ENCODE data around the gene KANSL3.

The KANSL3 gene

GRCh38 chr2:96577501-96577900, 60.6 kb downstream of the KANSL3 start:
- WGBS, 2 donors (ENCODE audit: extremely low coverage in 2 of 2, insufficient read length in 2 of 2, insufficient replicate concordance in 1 of 2): no CpG with 5 or more reads among the region's 5 CpGs
- H3K14ac ChIP-seq (ENCODE audit: low read length): no peak overlapping the region

GRCh38 chr2:96575785-96576456, 62.2 kb downstream of the KANSL3 start:
- H3K79me1 ChIP-seq (ENCODE audit: low read depth, low read length): no peaks in the 10 kb centered on the region
- H4K91ac ChIP-seq (ENCODE audit: low read depth, low read length, poor library complexity): no peak overlapping the region
- H3K18ac ChIP-seq (ENCODE audit: low read length): no peak overlapping the region
- H2BK12ac ChIP-seq (ENCODE audit: low read length): no peak overlapping the region
- no peaks in the 10 kb centered on the region for H3K36me3 ChIP-seq (replicated peaks in 1 of 2; ENCODE audit: control insufficient read depth in 2 of 2, insufficient read depth in 2 of 2, low read length in 2 of 2)
- H2BK15ac ChIP-seq (ENCODE audit: low read length): no peak overlapping the region
- H3K9me3 ChIP-seq (replicated peaks in 1 of 2; ENCODE audit: control insufficient read depth in 2 of 2, insufficient read depth in 1 of 2, low read depth in 1 of 2, low read length in 2 of 2): no peaks in the 10 kb centered on the region
- no CpG with 5 or more reads among the region's 1 CpG for WGBS, 2 donors (ENCODE audit: extremely low coverage in 2 of 2, insufficient read length in 2 of 2, insufficient replicate concordance in 1 of 2)
- H3K14ac ChIP-seq (ENCODE audit: low read length): no peak overlapping the region
- no peak overlapping the region for H3K27ac ChIP-seq (replicated peaks; ENCODE audit: low read length)
- H3K4me2 ChIP-seq (ENCODE audit: insufficient read depth, low read length, poor library complexity, severe bottlenecking): no peak overlapping the region
- no peak overlapping the region for H3K9ac ChIP-seq (ENCODE audit: low read depth, low read length, poor library complexity)
- no peak overlapping the region for H2AFZ ChIP-seq (ENCODE audit: low read length)
- DNase-seq (ENCODE audit: low spot score): no peak
- no peak overlapping the region for H2AK5ac ChIP-seq (ENCODE audit: low read depth, low read length)
- H2BK120ac ChIP-seq (ENCODE audit: low read depth, low read length): no peak overlapping the region
- H3K4me1 ChIP-seq (ENCODE audit: control insufficient read depth in 2 of 2, insufficient read depth in 1 of 2, low read depth in 1 of 2, low read length in 2 of 2): no peaks in the 10 kb centered on the region
- H2BK5ac ChIP-seq (ENCODE audit: low read length): no peak overlapping the region
- no peak overlapping the region for H3K4ac ChIP-seq (ENCODE audit: low read length)
- H3K23ac ChIP-seq (ENCODE audit: low read depth, low read length, poor library complexity): no peak overlapping the region
- H3K27me3 ChIP-seq (ENCODE audit: control insufficient read depth in 3 of 3, insufficient read depth in 3 of 3, low read depth in 1 of 3, low read length in 3 of 3): no peaks in the 10 kb centered on the region
- H3K4me3 ChIP-seq (ENCODE audit: low read length in 2 of 2): no peak overlapping the region
- no peak overlapping the region for H4K8ac ChIP-seq (ENCODE audit: low read depth, low read length)

More at GRCh38 chr2:96577501-96577900, 60.6 kb downstream of the KANSL3 start:
- Histone ChIP-seq H4K8ac (ENCODE audit: low read depth, low read length) (no peak overlapping the region), H2BK12ac (ENCODE audit: low read length) (no peak overlapping the region), H3K9me3 (replicated peaks in 1 of 2; ENCODE audit: control insufficient read depth in 2 of 2, insufficient read depth in 1 of 2, low read depth in 1 of 2, low read length in 2 of 2) (no peaks in the 10 kb centered on the region), H2AFZ (ENCODE audit: low read length) (no peak overlapping the region), H3K4ac (ENCODE audit: low read length) (no peak overlapping the region), H3K36me3 (replicated peaks in 1 of 2; ENCODE audit: control insufficient read depth in 2 of 2, insufficient read depth in 2 of 2, low read length in 2 of 2) (no peaks in the 10 kb centered on the region), H3K27ac (replicated peaks; ENCODE audit: low read length) (no peak overlapping the region), H3K4me1 (ENCODE audit: control insufficient read depth in 2 of 2, insufficient read depth in 1 of 2, low read depth in 1 of 2, low read length in 2 of 2) (no peaks in the 10 kb centered on the region), H2BK5ac (ENCODE audit: low read length) (no peak overlapping the region), H3K4me3 (ENCODE audit: low read length in 2 of 2) (no peak overlapping the region), H4K91ac (ENCODE audit: low read depth, low read length, poor library complexity) (no peak overlapping the region), H2AK5ac (ENCODE audit: low read depth, low read length) (no peak overlapping the region), H3K4me2 (ENCODE audit: insufficient read depth, low read length, poor library complexity, severe bottlenecking) (no peak overlapping the region), H3K23ac (ENCODE audit: low read depth, low read length, poor library complexity) (no peak overlapping the region), H2BK120ac (ENCODE audit: low read depth, low read length) (no peak overlapping the region), H3K79me1 (ENCODE audit: low read depth, low read length) (no peaks in the 10 kb centered on the region), H3K9ac (ENCODE audit: low read depth, low read length, poor library complexity) (no peak overlapping the region), H2BK15ac (ENCODE audit: low read length) (no peak overlapping the region), H3K18ac (ENCODE audit: low read length) (no peak overlapping the region), H3K27me3 (ENCODE audit: control insufficient read depth in 3 of 3, insufficient read depth in 3 of 3, low read depth in 1 of 3, low read length in 3 of 3) (no peaks in the 10 kb centered on the region)
- no peak for DNase-seq (ENCODE audit: low spot score)

GRCh38 chr2:96574364-96574763, 63.7 kb downstream of the KANSL3 start:
- Histone ChIP-seq H3K79me1 (ENCODE audit: low read depth, low read length) (no peaks in the 10 kb centered on the region), H3K14ac (ENCODE audit: low read length) (no peak overlapping the region), H3K4me3 (ENCODE audit: low read length in 2 of 2) (no peak overlapping the region), H2AK5ac (ENCODE audit: low read depth, low read length) (no peak overlapping the region), H3K27me3 (ENCODE audit: control insufficient read depth in 3 of 3, insufficient read depth in 3 of 3, low read depth in 1 of 3, low read length in 3 of 3) (no peaks in the 10 kb centered on the region), H4K8ac (ENCODE audit: low read depth, low read length) (no peak overlapping the region), H2BK120ac (ENCODE audit: low read depth, low read length) (no peak overlapping the region), H3K4ac (ENCODE audit: low read length) (no peak overlapping the region), H2BK15ac (ENCODE audit: low read length) (no peak overlapping the region), H3K36me3 (replicated peaks in 1 of 2; ENCODE audit: control insufficient read depth in 2 of 2, insufficient read depth in 2 of 2, low read length in 2 of 2) (no peaks in the 10 kb centered on the region), H3K9ac (ENCODE audit: low read depth, low read length, poor library complexity) (no peak overlapping the region), H3K9me3 (replicated peaks in 1 of 2; ENCODE audit: control insufficient read depth in 2 of 2, insufficient read depth in 1 of 2, low read depth in 1 of 2, low read length in 2 of 2) (no peaks in the 10 kb centered on the region), H3K4me2 (ENCODE audit: insufficient read depth, low read length, poor library complexity, severe bottlenecking) (no peak overlapping the region), H3K18ac (ENCODE audit: low read length) (no peak overlapping the region), H4K91ac (ENCODE audit: low read depth, low read length, poor library complexity) (no peak overlapping the region), H3K23ac (ENCODE audit: low read depth, low read length, poor library complexity) (no peak overlapping the region), H3K27ac (replicated peaks; ENCODE audit: low read length) (no peak overlapping the region), H2BK5ac (ENCODE audit: low read length) (no peak overlapping the region), H3K4me1 (ENCODE audit: control insufficient read depth in 2 of 2, insufficient read depth in 1 of 2, low read depth in 1 of 2, low read length in 2 of 2) (no peaks in the 10 kb centered on the region), H2BK12ac (ENCODE audit: low read length) (no peak overlapping the region), H2AFZ (ENCODE audit: low read length) (no peak overlapping the region)
- no CpG with 5 or more reads among the region's 2 CpGs for WGBS, 2 donors (ENCODE audit: extremely low coverage in 2 of 2, insufficient read length in 2 of 2, insufficient replicate concordance in 1 of 2)
- DNase-seq (ENCODE audit: low spot score): no peak

- Histone ChIP-seq H3K36me3 (replicated peaks in 1 of 2; ENCODE audit: control insufficient read depth in 2 of 2, insufficient read depth in 2 of 2, low read length in 2 of 2) (no peaks in the 10 kb centered on the region), H2AK5ac (ENCODE audit: low read depth, low read length) (no peak overlapping the region), H3K4me1 (ENCODE audit: control insufficient read depth in 2 of 2, insufficient read depth in 1 of 2, low read depth in 1 of 2, low read length in 2 of 2) (peaks cover 0 to 4% of the 10 kb centered on the region in 2 donors), H2BK15ac (ENCODE audit: low read length) (no peak overlapping the region), H3K27me3 (ENCODE audit: control insufficient read depth in 3 of 3, insufficient read depth in 3 of 3, low read depth in 1 of 3, low read length in 3 of 3) (no peaks in the 10 kb centered on the region), H4K91ac (ENCODE audit: low read depth, low read length, poor library complexity) (no peak overlapping the region), H3K4me3 (ENCODE audit: low read length in 2 of 2) (no peak overlapping the region), H3K4ac (ENCODE audit: low read length) (no peak overlapping the region), H2BK5ac (ENCODE audit: low read length) (no peak overlapping the region), H3K9ac (ENCODE audit: low read depth, low read length, poor library complexity) (no peak overlapping the region), H3K18ac (ENCODE audit: low read length) (no peak overlapping the region), H2AFZ (ENCODE audit: low read length) (no peak overlapping the region), H3K27ac (replicated peaks; ENCODE audit: low read length) (no peak overlapping the region), H2BK12ac (ENCODE audit: low read length) (no peak overlapping the region), H3K4me2 (ENCODE audit: insufficient read depth, low read length, poor library complexity, severe bottlenecking) (no peak overlapping the region), H3K14ac (ENCODE audit: low read length) (no peak overlapping the region), H3K79me1 (ENCODE audit: low read depth, low read length) (no peaks in the 10 kb centered on the region), H2BK120ac (ENCODE audit: low read depth, low read length) (no peak overlapping the region), H3K23ac (ENCODE audit: low read depth, low read length, poor library complexity) (no peak overlapping the region), H4K8ac (ENCODE audit: low read depth, low read length) (no peak overlapping the region), H3K9me3 (replicated peaks in 1 of 2; ENCODE audit: control insufficient read depth in 2 of 2, insufficient read depth in 1 of 2, low read depth in 1 of 2, low read length in 2 of 2) (no peaks in the 10 kb centered on the region)
- DNase-seq (ENCODE audit: low spot score): no peak
- WGBS, 2 donors (ENCODE audit: extremely low coverage in 2 of 2, insufficient read length in 2 of 2, insufficient replicate concordance in 1 of 2): no CpG with 5 or more reads among the region's 3 CpGs
These were observed 70.0 kb downstream of the KANSL3 start for GRCh38 chr2:96568094-96568493.

Data from neuronal stem cell (in vitro differentiated cells).